ENCODE measurements around the gene CCDC144A.
"Not testable (repeated sequence)": the region's sequence is repeated elsewhere in the genome, so short reads cannot be mapped to it uniquely, and the experiment has no call there.

- TF ChIP-seq POLR2A, CTCF (IDR thresholded peaks at IDR 0.05): not testable (repeated sequence)
These were observed 23.0 kb upstream of the CCDC144A start for GRCh38 chr17:16666907-16667636.
